Transverse colon (tissue), 4 donors: ENCODE data around the gene TMTC1. TPM values are rescaled to one million over a fixed set of nuclear protein-coding genes. Genes with fewer than 3 reads are reported as not detected.

ENCODE experiments used
- DNase-seq: peaks from one replicate; pipeline ENCODE4 v3.0.0-alpha.2; 2019
- H3K27ac ChIP-seq, 4 donors: fragments of 200-600 bp; sonication (generic); 2 replicates each; pipeline ENCODE4 v1.5.1; 2016 to 2018; ENCODE audit warnings: inconsistent platforms in 4 of 4
- H3K27me3 ChIP-seq: fragments of 200-600 bp; sonication (generic); 2 replicates; pipeline ENCODE4 v1.5.1; 2017; ENCODE audit warnings: inconsistent platforms
- H3K36me3 ChIP-seq, 4 donors: fragments of 200-600 bp; sonication (generic); 2 replicates each; pipeline ENCODE4 v1.5.1; 2017 to 2019; ENCODE audit warnings: inconsistent platforms in 4 of 4
- H3K4me1 ChIP-seq, 4 donors: fragments of 200-600 bp; sonication (generic); 2 replicates each; pipeline ENCODE4 v1.5.1; 2017 to 2020; ENCODE audit warnings: inconsistent platforms in 4 of 4
- H3K4me3 ChIP-seq, 4 donors: fragments of 200-600 bp; sonication (generic); 1 replicate in 1 of 4; 2 replicates in 3 of 4; pipeline versions ENCODE4 v1.5.1 to v1.6.1; 2017 to 2019; ENCODE audit warnings: inconsistent platforms in 4 of 4
- H3K9me3 ChIP-seq, 2 donors: fragments of 200-600 bp; sonication (generic); 2 replicates each; pipeline ENCODE4 v1.5.1; 2017 to 2019; ENCODE audit warnings: inconsistent platforms in 2 of 2
- EP300 ChIP-seq: sonication (generic); formaldehyde crosslinking; IDR thresholded peaks from one replicate; pipeline ENCODE4 v1.6.1; 2017; ENCODE audit warnings: antibody characterized with exemption, low read depth
- POLR2A ChIP-seq: fragments of 450-650 bp; IDR thresholded peaks from one replicate; pipeline ENCODE4 v1.6.1; 2016; ENCODE audit warnings: antibody characterized with exemption, mild to moderate bottlenecking, moderate library complexity
- POLR2AphosphoS5 ChIP-seq, 3 donors: sonication (generic); formaldehyde crosslinking; IDR thresholded peaks; one replicate each; pipeline ENCODE4 v1.6.1; 2016; ENCODE audit warnings: antibody characterized with exemption in 3 of 3
- WGBS, 2 donors: methylation state at CpG; one replicate each; pipeline ENCODE4 v1.1.5; 2018; ENCODE audit warnings: low coverage in 1 of 2; 5-methylcytosine and 5-hydroxymethylcytosine counted together
- in situ Hi-C, 4 donors: fragments of 200-750 bp; cut with MboI; loops; one replicate each; pipeline versions ENCODE4 v1.15.0 to v1.15.1; 2017; ENCODE audit warnings: low sequenced_read_pairs in 3 of 4, low pct_ligation_motif_present in 1 of 4, low pct_unique_long_range_greater_than_20kb in 1 of 4
- intact Hi-C: fragments of 100-400 bp; cut with DNase I; formaldehyde crosslinking; loops from one replicate; pipeline ENCODE4 v1.15.1; 2023; ENCODE audit warnings: low total_unique reads
- total RNA-seq, 4 donors: library from RNA; depleted of rRNA; stranded (reverse); fragments of >200 nt; gene quantifications; one replicate each; pipeline ENCODE4 v1.1.0, GENCODE V29; 2016
- TF ChIP-seq, protein P1 (sequence below), 5 experiments: fragments of 200-600 bp in 3 of 5; fragments of 450-650 bp in 2 of 5; sonication (generic) in 3 of 5; IDR thresholded peaks; 1 replicate in 2 of 5; 2 replicates in 3 of 5; pipeline ENCODE4 v1.5.1; 2016 to 2017; ENCODE audit warnings: antibody characterized with exemption in 5 of 5, inconsistent platforms in 3 of 5, mild to moderate bottlenecking in 2 of 5, moderate library complexity in 1 of 5

TMTC1 gene
- 10 to 100 TPM; 10.2 to 26.9 (median 16.9) TPM for total RNA-seq

DNA sequence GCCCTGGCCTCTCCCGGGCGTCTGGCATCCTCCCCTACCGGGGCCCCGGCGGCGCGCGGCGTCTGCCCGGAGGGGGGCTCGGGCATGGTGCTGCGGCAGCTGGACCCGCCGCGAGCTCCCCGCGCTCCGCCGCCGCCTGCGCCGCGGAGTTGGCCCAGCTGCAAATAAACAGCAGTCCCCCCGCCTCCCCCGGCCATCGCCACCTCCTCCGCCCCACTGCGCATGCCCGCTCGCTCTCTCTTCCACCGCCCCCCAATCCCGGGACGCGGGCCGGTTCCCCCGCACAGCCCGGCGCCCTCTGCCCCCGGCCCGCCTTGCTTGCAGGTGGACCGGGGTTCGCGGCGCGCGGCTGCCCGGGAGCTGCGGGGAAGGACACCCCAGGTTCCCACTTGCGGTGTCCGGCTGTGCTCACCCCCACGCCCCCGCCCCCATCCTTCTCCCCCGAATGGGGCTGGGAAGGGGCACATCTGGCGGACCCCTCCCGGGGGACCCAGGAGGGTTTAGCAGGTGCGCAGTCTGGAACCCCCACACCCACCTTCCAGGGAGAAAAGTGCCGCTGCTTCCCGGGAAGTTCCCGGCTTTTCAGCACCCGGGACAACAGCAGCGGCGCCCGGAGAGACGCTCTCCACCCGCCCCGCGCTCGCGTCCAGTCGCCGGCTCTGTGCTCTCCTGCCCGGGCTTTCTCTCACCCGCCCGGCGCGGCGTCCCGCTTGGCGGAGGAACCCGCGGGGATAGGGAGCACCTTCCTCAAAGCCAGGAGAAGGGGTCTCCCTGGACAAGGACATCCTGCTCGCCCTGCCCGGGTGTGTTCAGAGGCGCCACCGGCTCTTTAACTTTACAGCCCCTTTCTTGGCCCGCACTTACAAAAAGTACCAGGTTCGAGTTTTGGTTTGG is at the start of gene TMTC1:
Gene TMTC1 (minus strand): TSS at position 170 of the 894 bp plus-strand sequence. CDS start 191 bp downstream, outside the sequence.
- DNase-seq = peak; percentile 45
- Histone ChIP-seq H3K4me3 (peak within 1 kb of the TSS; percentile 55 to 75 (median 60)), H3K9me3 (no peaks in the 10 kb centered on the region), H3K4me1 (peaks cover 0 to 8% (median 0%) of the 10 kb centered on the region in 4 donors), H3K27ac (peak within 1 kb of the TSS; percentile 78 to 88 (median 82)), H3K27me3 (peaks cover 47% of the 10 kb centered on the region), H3K36me3 (no peaks in the 10 kb centered on the region)
- in situ Hi-C loops (no loop called here), intact Hi-C loops (no loop called here)
- TF ChIP-seq EP300 = no peak
- peak in 1 of 3 donors; percentile 32 for TF ChIP-seq POLR2AphosphoS5 (IDR thresholded peaks at IDR 0.05)
- 4% methylated on average over 18 of the region's 87 CpGs; no CpG with 5 or more reads in 1 of the 2 donors for WGBS, 2 donors

- Histone ChIP-seq H3K36me3 (no peaks in the 10 kb centered on the region), H3K27ac (no peak overlapping the region), H3K4me3 (no peak overlapping the region), H3K27me3 (no peaks in the 10 kb centered on the region), H3K4me1 (no peaks in the 10 kb centered on the region), H3K9me3 (no peaks in the 10 kb centered on the region)
- whole genome bisulfite sequencing, 2 donors = 64% methylated on average over 3 of the region's 3 CpGs; no CpG with 5 or more reads in 1 of the 2 donors
- intact Hi-C loops (no loop called here), in situ Hi-C loops (no loop called here)
- no peak for TF ChIP-seq POLR2A
- TF ChIP-seq, protein P1, sequence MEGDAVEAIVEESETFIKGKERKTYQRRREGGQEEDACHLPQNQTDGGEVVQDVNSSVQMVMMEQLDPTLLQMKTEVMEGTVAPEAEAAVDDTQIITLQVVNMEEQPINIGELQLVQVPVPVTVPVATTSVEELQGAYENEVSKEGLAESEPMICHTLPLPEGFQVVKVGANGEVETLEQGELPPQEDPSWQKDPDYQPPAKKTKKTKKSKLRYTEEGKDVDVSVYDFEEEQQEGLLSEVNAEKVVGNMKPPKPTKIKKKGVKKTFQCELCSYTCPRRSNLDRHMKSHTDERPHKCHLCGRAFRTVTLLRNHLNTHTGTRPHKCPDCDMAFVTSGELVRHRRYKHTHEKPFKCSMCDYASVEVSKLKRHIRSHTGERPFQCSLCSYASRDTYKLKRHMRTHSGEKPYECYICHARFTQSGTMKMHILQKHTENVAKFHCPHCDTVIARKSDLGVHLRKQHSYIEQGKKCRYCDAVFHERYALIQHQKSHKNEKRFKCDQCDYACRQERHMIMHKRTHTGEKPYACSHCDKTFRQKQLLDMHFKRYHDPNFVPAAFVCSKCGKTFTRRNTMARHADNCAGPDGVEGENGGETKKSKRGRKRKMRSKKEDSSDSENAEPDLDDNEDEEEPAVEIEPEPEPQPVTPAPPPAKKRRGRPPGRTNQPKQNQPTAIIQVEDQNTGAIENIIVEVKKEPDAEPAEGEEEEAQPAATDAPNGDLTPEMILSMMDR (IDR thresholded peaks at IDR 0.05) = no peak
- no peak for TF ChIP-seq EP300
- TF ChIP-seq POLR2AphosphoS5 (IDR thresholded peaks at IDR 0.05) = no peak
- DNase-seq = no peak
These were observed 47.4 kb upstream of the TMTC1 start for GRCh38 chr12:29831173-29831572.

GRCh38 chr12:29830391-29830790 is 46.6 kb upstream of the TMTC1 start:
- no peak overlapping the region for H3K27ac ChIP-seq
- 38% methylated on average over 1 of the region's 1 CpG for WGBS, 2 donors

GRCh38 chr12:29818916-29819623 is 35.3 kb upstream of the TMTC1 start:
- intact Hi-C loops = no loop called here
- WGBS, 2 donors = 79 to 100% methylated on average over 2 of the region's 2 CpGs
- DNase-seq = no peak
- Histone ChIP-seq H3K4me1 (no peaks in the 10 kb centered on the region), H3K9me3 (no peaks in the 10 kb centered on the region), H3K27me3 (no peaks in the 10 kb centered on the region), H3K36me3 (no peaks in the 10 kb centered on the region), H3K27ac (no peak overlapping the region), H3K4me3 (no peak overlapping the region)
- in situ Hi-C loops = no loop called here
- TF ChIP-seq, protein P1 (IDR thresholded peaks at IDR 0.05) = no peak
- no peak for TF ChIP-seq POLR2A
- no peak for TF ChIP-seq EP300
- TF ChIP-seq POLR2AphosphoS5 (IDR thresholded peaks at IDR 0.05) = no peak

More at GRCh38 chr12:29830391-29830790, 46.6 kb upstream of the TMTC1 start:
- H3K27me3 ChIP-seq = no peaks in the 10 kb centered on the region
- no peaks in the 10 kb centered on the region for H3K36me3 ChIP-seq
- in situ Hi-C loops = no loop called here
- intact Hi-C loops = no loop called here
- no peak overlapping the region for H3K4me3 ChIP-seq
- no peak for DNase-seq
- TF ChIP-seq, protein P1 (IDR thresholded peaks at IDR 0.05) = no peak
- no peak for TF ChIP-seq POLR2AphosphoS5 (IDR thresholded peaks at IDR 0.05)
- no peak for TF ChIP-seq EP300
- no peak for TF ChIP-seq POLR2A
- H3K9me3 ChIP-seq = no peaks in the 10 kb centered on the region
- no peaks in the 10 kb centered on the region for H3K4me1 ChIP-seq
